Esophagus squamous epithelium (tissue), 4 donors: ENCODE data around the gene MRGPRD.

Source experiments
- POLR2A ChIP-seq, 4 donors: fragments of 450-650 bp; IDR thresholded peaks; one replicate each; pipeline ENCODE4 v1.6.1; 2017; ENCODE audit warnings: antibody characterized with exemption in 4 of 4, mild to moderate bottlenecking in 4 of 4, moderate library complexity in 3 of 4
- TF ChIP-seq, protein P1 (sequence below), 6 experiments: fragments of 450-650 bp in 4 of 6; fragments of 200-600 bp in 2 of 6; sonication (generic) in 2 of 6; IDR thresholded peaks; one replicate each; pipeline ENCODE4 v1.5.1; 2016 to 2019; ENCODE audit warnings: antibody characterized with exemption in 6 of 6, mild to moderate bottlenecking in 4 of 6, moderate library complexity in 4 of 6

DNA sequence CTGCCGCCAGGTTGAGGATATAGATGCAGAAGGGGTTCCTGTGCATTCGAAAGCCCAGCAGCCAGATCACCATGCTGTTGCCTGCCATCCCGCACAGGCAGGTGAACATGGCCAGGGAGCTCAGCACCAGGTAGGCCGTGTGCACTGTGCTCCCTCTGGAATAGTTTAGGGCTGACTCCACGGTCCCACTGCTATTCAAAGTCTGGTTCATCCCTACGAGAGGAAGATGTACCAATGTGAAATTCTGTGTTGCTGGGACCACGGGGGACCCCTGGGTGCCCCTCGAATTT is at the start of gene MRGPRD:
- TF ChIP-seq, protein P1, sequence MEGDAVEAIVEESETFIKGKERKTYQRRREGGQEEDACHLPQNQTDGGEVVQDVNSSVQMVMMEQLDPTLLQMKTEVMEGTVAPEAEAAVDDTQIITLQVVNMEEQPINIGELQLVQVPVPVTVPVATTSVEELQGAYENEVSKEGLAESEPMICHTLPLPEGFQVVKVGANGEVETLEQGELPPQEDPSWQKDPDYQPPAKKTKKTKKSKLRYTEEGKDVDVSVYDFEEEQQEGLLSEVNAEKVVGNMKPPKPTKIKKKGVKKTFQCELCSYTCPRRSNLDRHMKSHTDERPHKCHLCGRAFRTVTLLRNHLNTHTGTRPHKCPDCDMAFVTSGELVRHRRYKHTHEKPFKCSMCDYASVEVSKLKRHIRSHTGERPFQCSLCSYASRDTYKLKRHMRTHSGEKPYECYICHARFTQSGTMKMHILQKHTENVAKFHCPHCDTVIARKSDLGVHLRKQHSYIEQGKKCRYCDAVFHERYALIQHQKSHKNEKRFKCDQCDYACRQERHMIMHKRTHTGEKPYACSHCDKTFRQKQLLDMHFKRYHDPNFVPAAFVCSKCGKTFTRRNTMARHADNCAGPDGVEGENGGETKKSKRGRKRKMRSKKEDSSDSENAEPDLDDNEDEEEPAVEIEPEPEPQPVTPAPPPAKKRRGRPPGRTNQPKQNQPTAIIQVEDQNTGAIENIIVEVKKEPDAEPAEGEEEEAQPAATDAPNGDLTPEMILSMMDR (IDR thresholded peaks at IDR 0.05), result no peak
- no peak for TF ChIP-seq POLR2A (IDR thresholded peaks at IDR 0.05)
